ENCODE data around the gene CCDC149. TPM values are rescaled to one million over a fixed set of nuclear protein-coding genes. Genes with fewer than 3 reads are reported as not detected.

The CCDC149 gene
- total RNA-seq, 1 donor from 2014 or later = 21.5 TPM

- DNase-seq (ENCODE audit: low spot score) = no peak
- H3K36me3 Mint-ChIP-seq (ENCODE audit: low read depth) = peaks cover 6% of the 10 kb centered on the region
- no peaks in the 10 kb centered on the region for H3K27me3 Mint-ChIP-seq (ENCODE audit: low read depth)
- no peak overlapping the region for H3K4me3 Mint-ChIP-seq (ENCODE audit: unreplicated experiment)
- H3K4me1 Mint-ChIP-seq (ENCODE audit: low read depth) = peaks cover 2% of the 10 kb centered on the region
- H3K9me3 Mint-ChIP-seq (ENCODE audit: low read depth) = no peaks in the 10 kb centered on the region
- TF ChIP-seq CTCF (IDR thresholded peaks at IDR 0.05) = no peak
- H3K27ac Mint-ChIP-seq (ENCODE audit: unreplicated experiment) = no peak overlapping the region
These were observed 27.9 kb downstream of the CCDC149 start for GRCh38 chr4:24884902-24885301.

GRCh38 chr4:24881508-24882196 is 31.2 kb downstream of the CCDC149 start:
- H3K36me3 Mint-ChIP-seq (ENCODE audit: low read depth) = peaks cover 4% of the 10 kb centered on the region
- H3K4me3 Mint-ChIP-seq (ENCODE audit: unreplicated experiment) = no peak overlapping the region
- no peaks in the 10 kb centered on the region for H3K9me3 Mint-ChIP-seq (ENCODE audit: low read depth)
- H3K4me1 Mint-ChIP-seq (ENCODE audit: low read depth) = peaks cover 5% of the 10 kb centered on the region
- H3K27ac Mint-ChIP-seq (ENCODE audit: unreplicated experiment) = no peak overlapping the region
- DNase-seq (ENCODE audit: low spot score) = no peak
- TF ChIP-seq CTCF (IDR thresholded peaks at IDR 0.05) = no peak
- H3K27me3 Mint-ChIP-seq (ENCODE audit: low read depth) = no peaks in the 10 kb centered on the region

DNA sequence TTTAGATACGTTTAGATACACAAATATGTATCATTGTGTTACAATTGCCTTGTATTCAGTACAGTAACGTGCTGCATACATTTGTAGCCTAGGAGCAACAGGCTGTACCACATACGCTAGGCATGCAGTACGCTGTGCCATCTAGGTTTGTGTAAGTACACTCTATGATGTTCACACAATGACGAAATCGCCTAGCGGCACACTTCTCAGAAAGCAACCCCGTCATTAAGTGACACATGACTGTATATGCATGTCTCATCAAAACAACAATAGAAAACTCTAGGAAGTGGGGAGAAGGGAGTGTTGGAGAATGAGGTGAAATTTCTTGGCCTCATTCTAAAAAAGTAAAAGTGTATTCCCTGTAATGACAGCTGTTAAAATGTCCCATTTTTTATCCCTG is 32.7 kb downstream of the CCDC149 start:
- H3K27me3 Mint-ChIP-seq (ENCODE audit: low read depth) = no peaks in the 10 kb centered on the region
- no peaks in the 10 kb centered on the region for H3K9me3 Mint-ChIP-seq (ENCODE audit: low read depth)
- peaks cover 4% of the 10 kb centered on the region for H3K36me3 Mint-ChIP-seq (ENCODE audit: low read depth)
- no peak for DNase-seq (ENCODE audit: low spot score)
- peaks cover 5% of the 10 kb centered on the region for H3K4me1 Mint-ChIP-seq (ENCODE audit: low read depth)
- TF ChIP-seq CTCF (IDR thresholded peaks at IDR 0.05) = no peak
- no peak overlapping the region for H3K4me3 Mint-ChIP-seq (ENCODE audit: unreplicated experiment)
- no peak overlapping the region for H3K27ac Mint-ChIP-seq (ENCODE audit: unreplicated experiment)

DNA sequence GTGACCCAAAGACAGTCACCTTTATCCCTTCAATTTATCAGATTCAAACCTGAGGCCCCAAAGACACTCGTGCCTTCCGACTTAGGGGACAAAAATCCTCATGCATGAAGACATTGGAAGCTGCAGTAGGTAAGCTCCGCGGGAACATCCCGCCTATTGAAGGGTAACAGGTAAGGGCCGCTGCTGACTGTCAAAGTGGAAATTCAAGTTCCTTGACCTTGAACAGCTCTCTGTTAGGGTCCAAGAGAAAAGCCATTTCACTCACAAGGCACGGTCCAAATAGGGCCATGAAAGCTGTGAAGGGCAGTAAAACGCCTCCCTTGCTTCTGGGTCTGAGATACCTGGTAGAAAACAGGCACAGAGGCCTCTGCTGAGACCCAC is 34.2 kb downstream of the CCDC149 start:
- no peak overlapping the region for H3K4me3 Mint-ChIP-seq (ENCODE audit: unreplicated experiment)
- no peaks in the 10 kb centered on the region for H3K9me3 Mint-ChIP-seq (ENCODE audit: low read depth)
- no peaks in the 10 kb centered on the region for H3K27me3 Mint-ChIP-seq (ENCODE audit: low read depth)
- no peak overlapping the region for H3K27ac Mint-ChIP-seq (ENCODE audit: unreplicated experiment)
- peaks cover 5% of the 10 kb centered on the region for H3K4me1 Mint-ChIP-seq (ENCODE audit: low read depth)
- DNase-seq (ENCODE audit: low spot score) = no peak
- TF ChIP-seq CTCF (IDR thresholded peaks at IDR 0.05) = no peak
- H3K36me3 Mint-ChIP-seq (ENCODE audit: low read depth) = peaks cover 3% of the 10 kb centered on the region

DNA sequence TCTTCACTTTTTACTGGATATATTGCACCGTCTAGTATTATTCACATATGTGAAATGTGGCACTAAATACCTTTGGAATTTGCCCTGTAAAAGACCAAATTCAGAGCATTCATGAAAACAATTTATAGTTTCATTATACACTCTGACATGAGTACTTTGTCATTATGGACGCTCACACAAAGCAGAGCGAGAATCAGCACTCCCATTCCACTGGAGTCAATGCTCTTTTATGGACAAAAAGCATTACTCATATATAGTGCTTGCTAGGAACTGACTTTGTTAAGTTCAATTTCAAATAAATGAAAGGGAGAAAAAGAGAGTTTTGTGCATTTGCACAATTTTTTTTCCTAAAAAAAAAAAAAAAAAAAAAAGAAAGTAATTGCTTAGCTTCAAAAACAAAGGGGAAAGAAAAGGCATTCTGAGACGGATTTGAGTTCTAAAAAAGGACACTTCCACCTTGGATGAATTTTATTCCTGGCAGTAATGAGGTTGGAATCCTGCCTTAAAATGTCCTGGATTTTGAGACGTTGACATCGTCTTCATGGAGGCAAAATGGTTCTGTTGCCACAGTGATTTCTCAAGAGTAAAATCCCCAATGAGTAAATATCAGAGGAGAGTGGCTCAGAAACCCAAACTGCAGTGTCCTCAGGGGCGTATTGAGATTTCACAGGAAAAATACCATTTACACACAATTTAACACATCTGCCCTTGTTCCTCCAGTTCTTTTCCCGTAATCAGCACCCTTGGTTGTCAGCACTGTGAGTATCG is 34.8 kb downstream of the CCDC149 start:
- peaks cover 5% of the 10 kb centered on the region for H3K4me1 Mint-ChIP-seq (ENCODE audit: low read depth)
- H3K27ac Mint-ChIP-seq (ENCODE audit: unreplicated experiment) = no peak overlapping the region
- TF ChIP-seq CTCF (IDR thresholded peaks at IDR 0.05) = no peak
- H3K36me3 Mint-ChIP-seq (ENCODE audit: low read depth) = peaks cover 7% of the 10 kb centered on the region
- no peak overlapping the region for H3K4me3 Mint-ChIP-seq (ENCODE audit: unreplicated experiment)
- DNase-seq (ENCODE audit: low spot score) = no peak
- no peaks in the 10 kb centered on the region for H3K9me3 Mint-ChIP-seq (ENCODE audit: low read depth)
- H3K27me3 Mint-ChIP-seq (ENCODE audit: low read depth) = no peaks in the 10 kb centered on the region
